Activated CD4-positive, alpha-beta T cell treated with anti-CD3 and anti-CD28 coated beads, Interleukin-2, amount 10 ng/mL, durations not matched to agents 24 days and 14 days (primary cell): ENCODE data around the gene MEIKIN. TPM values are rescaled to one million over a fixed set of nuclear protein-coding genes. Genes with fewer than 3 reads are reported as not detected.
A peak's percentile ranks its signal among the peaks of the same experiment; 100 is the strongest.

Source experiments
- DNase-seq: peaks from one replicate; pipeline ENCODE4 v3.0.0; 2022
- H3K27ac Mint-ChIP-seq: one replicate; pipeline ENCODE4 v1.8.0; 2022; ENCODE audit warnings: mild to moderate bottlenecking, mixed read lengths
- H3K27me3 Mint-ChIP-seq: one replicate; pipeline ENCODE4 v1.8.0; 2022; ENCODE audit warnings: mixed read lengths
- H3K36me3 Mint-ChIP-seq: one replicate; pipeline ENCODE4 v1.8.0; 2022; ENCODE audit warnings: low read depth, mild to moderate bottlenecking, mixed read lengths
- H3K4me1 Mint-ChIP-seq: one replicate; pipeline ENCODE4 v1.8.0; 2021; ENCODE audit warnings: mixed read lengths
- H3K4me3 Mint-ChIP-seq: one replicate; pipeline ENCODE4 v1.8.0; 2022; ENCODE audit warnings: mild to moderate bottlenecking, moderate library complexity, mixed read lengths
- H3K9me3 Mint-ChIP-seq: one replicate; pipeline ENCODE4 v1.8.0; 2021; ENCODE audit warnings: mixed read lengths
- intact Hi-C: fragments of 100-400 bp; cut with micrococcal nuclease; formaldehyde crosslinking; loops from one replicate; pipeline ENCODE4 v1.15.1; 2023
- total RNA-seq: library from RNA; stranded (reverse); gene quantifications from 2 replicates; pipeline ENCODE4 v1.2.3, GENCODE V29; 2022

MEIKIN gene
- total RNA-seq, 1 donor from 2014 or later, result not detected

DNA sequence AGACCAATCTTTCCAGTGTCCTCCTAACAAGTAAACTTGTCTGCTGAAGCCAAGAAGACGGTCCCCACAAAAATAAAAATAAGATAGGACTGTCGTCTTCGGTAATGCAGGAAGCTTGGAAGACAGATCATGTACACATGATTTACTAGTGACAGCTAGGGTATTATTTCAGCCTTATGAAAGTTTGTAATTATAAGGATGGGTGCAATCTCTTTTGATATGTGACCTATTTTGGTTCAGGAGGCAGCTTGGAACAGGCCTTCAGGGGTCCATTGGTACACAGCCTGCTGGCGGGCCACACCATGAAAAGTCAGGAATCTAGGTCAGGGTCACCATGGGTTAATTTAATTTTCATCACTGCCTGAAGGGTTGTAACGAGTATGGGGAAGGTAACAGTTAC lies 13.7 kb upstream of the MEIKIN start:
- Mint-ChIP-seq H3K27ac (no peak overlapping the region), H3K9me3 (peaks cover 3% of the 10 kb centered on the region), H3K4me3 (no peak overlapping the region), H3K36me3 (peaks cover 36% of the 10 kb centered on the region), H3K4me1 (no peaks in the 10 kb centered on the region), H3K27me3 (peaks cover 3% of the 10 kb centered on the region)
- intact Hi-C loops, result no loop called here
- DNase-seq, result peak; percentile 21

DNA sequence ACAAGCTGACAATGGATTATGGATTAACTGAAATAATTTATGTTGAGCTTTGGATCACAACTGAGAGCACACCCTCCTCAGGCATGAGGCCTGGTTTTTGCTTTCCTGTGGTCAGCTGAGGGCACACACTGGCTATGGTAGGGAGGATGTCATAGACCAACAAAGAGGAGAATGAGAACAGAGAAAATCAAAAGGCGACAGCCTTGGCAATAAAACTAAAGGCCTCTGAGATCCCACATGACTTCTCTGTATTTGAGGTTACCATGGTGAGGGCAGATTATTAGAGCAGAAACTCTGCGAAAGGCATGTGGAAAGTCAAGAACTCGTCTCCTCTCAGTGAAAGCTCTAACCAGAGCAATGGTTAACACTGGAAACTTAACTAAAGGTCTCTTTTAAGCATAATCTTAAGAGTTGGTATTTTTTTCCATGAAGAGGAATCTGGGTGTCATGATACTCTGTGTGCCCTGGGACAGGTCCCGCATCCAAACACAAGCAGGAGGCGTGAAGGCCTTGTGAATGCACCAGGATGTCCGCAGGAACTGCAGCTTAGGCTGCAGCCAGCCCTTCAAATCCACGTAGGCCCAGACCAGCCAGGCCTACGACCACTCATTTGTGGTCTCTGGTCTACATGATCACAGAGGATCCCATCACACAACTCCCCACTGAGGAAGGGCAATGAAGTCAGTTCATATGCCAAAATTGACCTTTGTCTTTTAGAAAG lies 12.4 kb upstream of the MEIKIN start:
- H3K4me1 Mint-ChIP-seq, result no peaks in the 10 kb centered on the region
- H3K9me3 Mint-ChIP-seq, result peaks cover 3% of the 10 kb centered on the region
- intact Hi-C loops, result no loop called here
- DNase-seq, result peak; percentile 50
- H3K27ac Mint-ChIP-seq, result no peak overlapping the region
- H3K27me3 Mint-ChIP-seq, result peaks cover 3% of the 10 kb centered on the region
- H3K4me3 Mint-ChIP-seq, result no peak overlapping the region
- H3K36me3 Mint-ChIP-seq, result peaks cover 36% of the 10 kb centered on the region

DNA sequence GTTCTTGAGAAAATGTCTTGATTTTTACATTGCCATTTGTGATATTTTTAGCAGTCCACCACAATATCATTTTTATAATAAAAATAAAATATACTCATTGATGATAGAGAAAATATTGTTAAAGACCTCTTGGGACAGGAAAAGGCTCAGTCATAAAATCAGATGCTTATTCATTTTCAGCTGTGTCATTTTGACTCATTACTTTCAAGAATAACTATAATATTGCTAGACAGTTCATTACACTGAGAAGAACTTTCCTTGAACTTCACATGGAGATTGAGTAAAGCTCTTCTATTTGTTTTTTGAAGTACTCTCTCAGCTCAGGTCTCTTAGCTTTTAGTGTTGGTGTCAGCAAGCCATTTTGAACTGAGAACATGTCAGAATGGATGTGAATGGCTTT lies 8.5 kb upstream of the MEIKIN start:
- DNase-seq, result no peak
- peaks cover 3% of the 10 kb centered on the region for H3K9me3 Mint-ChIP-seq
- intact Hi-C loops, result no loop called here
- H3K27ac Mint-ChIP-seq, result no peak overlapping the region
- H3K36me3 Mint-ChIP-seq, result peaks cover 20% of the 10 kb centered on the region
- peaks cover 10% of the 10 kb centered on the region for H3K27me3 Mint-ChIP-seq
- H3K4me1 Mint-ChIP-seq, result no peaks in the 10 kb centered on the region
- no peak overlapping the region for H3K4me3 Mint-ChIP-seq

DNA sequence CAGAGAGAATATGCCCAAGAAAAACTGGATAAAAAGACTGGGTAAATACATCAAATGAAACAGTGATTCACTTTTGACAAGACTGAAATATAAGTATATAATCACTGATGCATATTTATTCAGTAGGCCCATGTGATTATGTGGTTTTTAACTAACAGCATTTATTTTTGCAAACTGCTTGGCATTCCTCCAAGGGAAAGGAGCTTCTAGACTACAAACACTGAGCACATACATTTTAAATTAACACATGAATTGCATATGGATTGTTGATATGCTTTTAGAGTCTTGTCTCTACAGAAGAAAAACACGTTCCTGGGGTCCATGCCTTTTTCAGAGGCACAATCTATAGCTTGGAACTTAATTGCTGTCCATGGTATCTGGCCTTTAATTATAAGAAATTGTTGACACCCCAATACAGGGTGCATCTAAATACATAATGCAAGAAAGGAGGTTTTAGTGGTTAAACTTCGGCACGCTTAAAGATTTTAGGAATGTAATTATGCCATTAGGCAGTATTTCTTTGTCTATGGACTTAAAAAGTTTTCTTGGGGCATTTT lies 6.9 kb upstream of the MEIKIN start:
- H3K4me3 Mint-ChIP-seq, result no peak overlapping the region
- intact Hi-C loops, result no loop called here

DNA sequence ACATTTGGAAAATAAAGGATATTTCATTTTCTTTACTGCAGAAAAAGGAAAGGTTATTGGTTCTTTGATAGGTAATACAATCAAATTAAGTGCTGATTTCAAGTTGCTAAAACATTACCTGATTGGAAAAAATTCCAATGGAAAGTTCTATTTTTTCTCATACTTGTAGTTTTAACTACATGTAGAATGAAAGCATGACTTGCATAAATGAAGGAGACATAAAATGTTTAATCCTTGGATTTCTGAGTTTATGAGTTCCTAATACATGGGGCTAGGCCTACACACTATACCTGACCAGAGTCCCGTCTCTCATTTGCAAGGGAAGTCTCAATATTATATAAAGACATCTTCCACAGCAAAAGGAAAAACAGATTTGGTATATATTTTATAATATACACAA lies 5.2 kb upstream of the MEIKIN start:
- no peak overlapping the region for H3K4me3 Mint-ChIP-seq
- no peak overlapping the region for H3K27ac Mint-ChIP-seq
- peaks cover 12% of the 10 kb centered on the region for H3K36me3 Mint-ChIP-seq
- intact Hi-C loops, result no loop called here
- H3K4me1 Mint-ChIP-seq, result no peaks in the 10 kb centered on the region
- H3K9me3 Mint-ChIP-seq, result peaks cover 3% of the 10 kb centered on the region
- peaks cover 13% of the 10 kb centered on the region for H3K27me3 Mint-ChIP-seq
- DNase-seq, result no peak

More for the DNA sequence above, 6.9 kb upstream of the MEIKIN start:
- Mint-ChIP-seq H3K9me3 (peaks cover 3% of the 10 kb centered on the region), H3K4me1 (no peaks in the 10 kb centered on the region), H3K27me3 (peaks cover 13% of the 10 kb centered on the region), H3K27ac (no peak overlapping the region), H3K36me3 (peaks cover 14% of the 10 kb centered on the region)
- DNase-seq, result no peak

DNA sequence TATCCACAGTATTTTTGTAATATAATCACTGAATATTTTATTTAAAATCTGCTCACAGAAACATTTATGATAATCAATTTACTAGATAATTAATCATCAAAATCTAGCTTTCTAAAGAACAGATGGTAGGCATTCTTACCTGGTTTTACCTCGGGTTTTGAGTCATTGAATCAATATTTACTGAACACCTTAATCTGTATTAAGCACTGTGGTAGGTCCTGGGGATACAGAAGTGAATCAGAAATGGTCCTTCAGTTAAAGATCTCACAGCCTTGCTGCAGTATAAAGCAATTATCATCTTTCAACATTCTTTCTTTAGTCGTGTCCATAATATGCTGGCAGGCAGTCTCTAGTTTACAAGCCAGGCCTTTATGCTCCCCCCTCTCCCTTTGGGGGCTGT lies 2.0 kb upstream of the MEIKIN start:
- H3K4me1 Mint-ChIP-seq, result no peaks in the 10 kb centered on the region
- H3K4me3 Mint-ChIP-seq, result no peak overlapping the region
- no peaks in the 10 kb centered on the region for H3K36me3 Mint-ChIP-seq
- intact Hi-C loops, result no loop called here
- no peaks in the 10 kb centered on the region for H3K9me3 Mint-ChIP-seq
- peaks cover 11% of the 10 kb centered on the region for H3K27me3 Mint-ChIP-seq
- H3K27ac Mint-ChIP-seq, result no peak overlapping the region
- no peak for DNase-seq

DNA sequence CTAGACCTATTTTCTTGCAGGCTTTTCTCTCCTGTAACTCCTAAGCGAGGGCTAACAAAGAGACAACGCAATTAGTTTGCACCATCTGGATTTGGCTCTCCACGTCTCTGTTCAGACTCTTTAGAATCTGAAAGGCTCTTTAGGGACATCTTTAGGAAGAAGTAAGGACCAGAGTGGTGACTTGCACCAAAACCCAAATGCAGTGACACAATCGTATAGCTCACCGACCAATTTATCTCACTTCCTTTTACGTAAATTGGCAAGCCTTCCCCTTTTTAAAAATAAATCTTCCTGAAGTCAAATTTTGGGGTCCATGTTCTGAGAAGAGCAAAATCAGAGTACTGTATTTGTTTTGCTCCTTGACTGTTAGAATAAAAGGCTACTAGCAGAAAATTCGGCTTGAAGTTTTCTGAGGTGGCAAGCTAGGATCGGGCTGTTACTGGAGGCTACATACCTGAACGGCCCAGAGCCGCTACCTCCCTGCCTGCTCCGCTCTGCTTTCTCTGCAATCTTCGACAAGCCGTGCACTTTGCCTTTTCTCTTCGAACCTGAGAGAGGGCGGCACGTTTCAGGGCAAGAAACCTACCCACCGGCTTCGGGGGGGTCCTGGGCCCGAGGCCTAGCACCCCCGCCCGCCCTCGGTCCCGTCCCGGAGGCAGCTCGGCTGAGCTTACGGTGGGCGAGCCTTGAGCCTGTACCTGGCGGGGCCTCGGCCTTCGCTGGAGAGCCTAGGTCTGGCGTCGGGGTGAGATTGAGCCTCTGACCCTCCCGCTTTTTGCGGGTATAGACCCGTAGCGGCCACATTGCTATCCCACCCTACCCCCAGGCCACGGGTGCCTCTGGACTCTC lies 537 bp downstream of the MEIKIN start:
- Mint-ChIP-seq H3K27me3 (peaks cover 22% of the 10 kb centered on the region), H3K36me3 (no peaks in the 10 kb centered on the region), H3K27ac (no peak overlapping the region), H3K9me3 (peaks cover 4% of the 10 kb centered on the region), H3K4me3 (no peak overlapping the region), H3K4me1 (no peaks in the 10 kb centered on the region)
- intact Hi-C loops, result no loop called here
- no peak for DNase-seq

DNA sequence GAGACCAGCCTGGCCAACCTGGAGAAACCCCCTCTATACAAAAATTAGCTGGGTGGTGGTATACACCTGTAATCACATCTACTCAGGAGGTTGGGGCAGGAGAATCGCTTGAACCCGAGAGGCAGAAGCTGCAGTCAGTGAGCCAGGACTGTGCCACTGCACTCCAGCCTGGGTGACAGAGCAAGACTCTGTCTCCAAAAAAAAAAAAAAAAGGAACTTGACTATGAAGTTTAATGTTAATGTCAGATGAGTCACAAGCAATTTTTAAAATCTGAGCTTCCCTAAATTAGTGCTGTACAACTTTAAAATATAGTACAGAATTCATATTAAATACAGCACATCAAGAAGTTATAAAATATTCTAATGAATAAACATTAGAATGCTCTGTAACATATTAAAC lies 1.5 kb downstream of the MEIKIN start:
- Mint-ChIP-seq H3K9me3 (peaks cover 4% of the 10 kb centered on the region), H3K4me3 (no peak overlapping the region)

DNA sequence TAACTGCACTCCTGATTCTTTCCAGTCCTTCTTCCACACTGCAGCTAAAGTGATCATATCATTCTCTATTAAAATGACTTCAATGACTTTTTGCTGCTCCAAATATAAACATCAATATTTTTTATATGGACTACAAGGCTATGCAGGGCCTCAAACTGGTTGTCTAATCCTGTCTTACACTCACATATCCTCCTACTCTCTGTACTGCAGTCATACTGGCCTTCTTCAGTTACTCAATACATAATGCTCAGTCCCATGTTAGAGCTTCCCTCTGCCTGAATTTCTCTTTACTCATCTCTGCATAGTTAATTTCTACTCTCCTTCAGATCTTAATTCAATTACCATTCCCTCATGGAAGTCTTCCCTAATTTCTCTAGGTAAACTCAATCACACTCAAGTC lies 3.4 kb downstream of the MEIKIN start:
- no peak for DNase-seq
- H3K4me3 Mint-ChIP-seq, result no peak overlapping the region
- intact Hi-C loops, result no loop called here
- no peak overlapping the region for H3K27ac Mint-ChIP-seq
- peaks cover 20% of the 10 kb centered on the region for H3K27me3 Mint-ChIP-seq
- no peaks in the 10 kb centered on the region for H3K4me1 Mint-ChIP-seq
- H3K9me3 Mint-ChIP-seq, result peaks cover 4% of the 10 kb centered on the region
- H3K36me3 Mint-ChIP-seq, result no peaks in the 10 kb centered on the region

More for the DNA sequence above, 1.5 kb downstream of the MEIKIN start:
- Mint-ChIP-seq H3K4me1 (no peaks in the 10 kb centered on the region), H3K36me3 (no peaks in the 10 kb centered on the region), H3K27me3 (peaks cover 20% of the 10 kb centered on the region), H3K27ac (no peak overlapping the region)
- intact Hi-C loops, result no loop called here
- no peak for DNase-seq

DNA sequence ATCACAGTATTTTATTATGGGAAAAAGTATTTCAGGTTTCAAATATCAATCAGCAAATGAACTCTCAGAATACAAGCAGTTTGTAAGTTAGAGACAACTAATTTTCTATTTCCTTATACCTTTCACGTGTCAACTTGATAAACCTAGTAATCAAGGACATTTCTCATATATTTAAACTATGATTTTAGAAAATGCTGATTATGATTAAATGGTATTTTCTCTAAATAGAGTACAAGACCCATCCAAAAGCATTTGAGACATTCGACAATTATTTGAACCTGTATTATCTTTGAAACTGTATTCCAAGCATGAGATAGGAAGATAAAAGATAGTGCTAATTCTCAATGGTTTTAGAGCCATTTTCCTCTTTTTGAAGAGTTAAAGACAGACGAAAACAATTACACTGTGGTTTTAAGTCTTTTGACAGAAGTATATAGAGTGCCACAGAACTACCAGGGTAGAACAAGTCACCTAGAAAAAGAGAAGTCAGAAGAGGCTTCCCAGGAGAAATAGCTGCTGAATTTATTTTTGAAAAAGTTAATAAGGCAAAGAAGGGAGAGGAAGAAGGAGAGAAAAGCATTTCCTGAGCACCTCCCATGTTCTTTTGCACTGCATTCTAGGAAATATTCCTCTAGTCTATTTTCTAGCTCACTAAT lies 5.6 kb downstream of the MEIKIN start:
- Mint-ChIP-seq H3K4me3 (no peak overlapping the region), H3K36me3 (no peaks in the 10 kb centered on the region), H3K9me3 (peaks cover 4% of the 10 kb centered on the region), H3K27ac (no peak overlapping the region), H3K27me3 (peaks cover 29% of the 10 kb centered on the region), H3K4me1 (no peaks in the 10 kb centered on the region)
- intact Hi-C loops, result no loop called here
- no peak for DNase-seq

DNA sequence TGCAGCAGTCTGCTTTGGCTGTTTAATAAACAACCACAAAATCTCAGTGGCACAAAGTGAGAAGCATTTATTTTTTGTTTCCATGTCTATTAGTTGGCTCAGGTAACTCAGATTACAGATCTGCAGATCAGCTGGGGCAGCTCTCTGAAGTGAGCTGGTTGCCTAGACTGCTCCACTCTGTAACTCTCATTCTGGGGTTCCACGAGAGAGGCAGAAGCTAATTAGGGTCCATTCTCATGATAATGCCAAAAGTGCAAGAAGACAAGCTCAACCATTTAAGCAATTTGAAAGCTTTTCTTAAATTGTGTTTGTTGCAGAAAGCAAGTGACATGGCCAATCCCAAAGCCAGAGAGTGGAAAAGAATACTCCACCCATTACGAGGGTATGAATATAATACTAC lies 13.2 kb downstream of the MEIKIN start:
- Mint-ChIP-seq H3K9me3 (peaks cover 23% of the 10 kb centered on the region), H3K4me1 (no peaks in the 10 kb centered on the region), H3K27me3 (peaks cover 27% of the 10 kb centered on the region), H3K27ac (no peak overlapping the region), H3K36me3 (peaks cover 1% of the 10 kb centered on the region), H3K4me3 (no peak overlapping the region)
- DNase-seq, result no peak
- intact Hi-C loops, result no loop called here

DNA sequence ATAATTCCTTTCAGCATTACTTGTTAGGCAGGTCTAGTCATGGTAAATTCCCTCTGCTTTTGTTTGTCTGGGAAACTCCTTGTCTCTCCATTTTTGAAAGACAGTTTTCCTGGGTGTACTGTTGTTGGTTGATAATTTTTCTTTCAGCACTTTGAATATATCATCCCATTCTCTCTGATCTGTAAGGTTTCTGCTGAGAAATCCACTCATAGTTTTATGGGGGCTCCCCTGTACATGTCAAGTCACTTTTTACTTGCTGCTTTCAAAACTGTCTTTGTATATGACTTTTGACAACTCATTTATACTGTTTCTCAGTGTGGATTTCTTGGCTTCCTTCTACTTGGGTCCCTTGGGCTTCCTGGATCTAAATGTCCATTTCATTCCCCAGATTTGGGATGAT lies 16.5 kb downstream of the MEIKIN start:
- Mint-ChIP-seq H3K36me3 (peaks cover 1% of the 10 kb centered on the region), H3K4me3 (no peak overlapping the region), H3K4me1 (no peaks in the 10 kb centered on the region), H3K27me3 (peaks cover 16% of the 10 kb centered on the region), H3K27ac (no peak overlapping the region), H3K9me3 (peaks cover 36% of the 10 kb centered on the region)
- intact Hi-C loops, result no loop called here
- DNase-seq, result no peak

DNA sequence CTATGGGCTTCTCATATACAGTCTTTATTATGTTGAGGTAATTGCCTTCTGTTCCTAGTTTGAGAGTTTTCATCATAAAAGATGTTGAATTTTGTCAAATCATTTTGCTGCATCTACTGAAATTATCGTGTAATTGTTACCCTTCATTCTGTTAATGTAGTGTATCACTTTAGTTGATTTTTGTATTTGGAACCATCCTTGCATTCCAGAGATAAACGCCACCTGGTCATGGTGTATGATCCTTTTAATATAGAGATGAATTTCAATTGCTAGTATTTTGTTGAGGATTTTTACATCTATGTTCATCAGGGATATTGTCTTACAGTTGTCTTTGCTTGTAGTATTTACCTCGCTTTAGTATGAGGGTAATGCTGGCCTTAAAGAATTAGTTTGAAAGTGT lies 19.3 kb downstream of the MEIKIN start:
- no peak for DNase-seq
- Mint-ChIP-seq H3K27ac (no peak overlapping the region), H3K4me3 (no peak overlapping the region), H3K27me3 (peaks cover 7% of the 10 kb centered on the region), H3K36me3 (peaks cover 1% of the 10 kb centered on the region), H3K9me3 (peaks cover 32% of the 10 kb centered on the region), H3K4me1 (no peaks in the 10 kb centered on the region)
- intact Hi-C loops, result no loop called here

DNA sequence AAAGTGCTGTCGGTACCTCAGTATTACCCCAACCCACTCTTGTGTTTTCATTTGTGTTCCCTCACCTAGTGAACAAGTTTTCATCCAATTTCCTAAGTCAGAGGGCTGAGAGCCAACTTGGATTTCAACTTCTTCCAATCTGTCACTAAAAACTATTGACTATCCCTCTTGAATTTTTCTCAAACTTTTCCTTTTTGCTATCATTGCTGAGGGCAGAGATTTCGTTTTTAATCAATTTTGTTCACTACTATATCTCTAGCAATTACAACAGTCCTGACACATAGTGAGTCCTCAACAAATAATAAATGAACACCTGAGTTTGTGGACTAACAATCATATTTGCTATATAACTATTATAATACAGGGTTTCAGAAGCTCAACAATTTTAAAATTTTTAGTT lies 29.0 kb downstream of the MEIKIN start:
- Mint-ChIP-seq H3K9me3 (peaks cover 8% of the 10 kb centered on the region), H3K27ac (no peak overlapping the region), H3K4me1 (no peaks in the 10 kb centered on the region), H3K27me3 (peaks cover 30% of the 10 kb centered on the region), H3K36me3 (no peaks in the 10 kb centered on the region), H3K4me3 (no peak overlapping the region)
- DNase-seq, result no peak
- intact Hi-C loops, result no loop called here
